ENCODE results near the gene AUP1.

- TF ChIP-seq CSRNP3 (CRISPR knock-in tag; IDR thresholded peaks at IDR 0.05) (no peak), TOX (CRISPR knock-in tag; IDR thresholded peaks at IDR 0.05; ENCODE audit: borderline replicate concordance) (no peak), ARNTL (CRISPR knock-in tag; IDR thresholded peaks at IDR 0.05; ENCODE audit: borderline replicate concordance, low read depth) (no peak), ESRRG (CRISPR knock-in tag; IDR thresholded peaks at IDR 0.05) (no peak), CREB5 (CRISPR knock-in tag; IDR thresholded peaks at IDR 0.05; ENCODE audit: low read depth) (no peak), ZFP30 (CRISPR knock-in tag; IDR thresholded peaks at IDR 0.05) (no peak), ZNF8 (CRISPR knock-in tag; IDR thresholded peaks at IDR 0.05) (no peak), OSR1 (CRISPR knock-in tag; IDR thresholded peaks at IDR 0.05) (no peak)
These were observed 16.5 kb upstream of the AUP1 start for GRCh38 chr2:74546004-74546403.

All from SK-N-SH treated with all-trans-retinoic acid at 6 μM for 48 hours (cell line).